ENCODE results near the gene TMEM88.
"Not testable (repeated sequence)": the region's sequence is repeated elsewhere in the genome, so short reads cannot be mapped to it uniquely, and the experiment has no call there.

Gene TMEM88

GRCh38 chr17:7854851-7855659 lies at the start of gene TMEM88:
TSS of gene TMEM88 (plus strand) at chr17:7855066. CDS start at chr17:7855075, 9 bp downstream.
- DNase-seq, result peak; percentile 33

GRCh38 chr17:7806587-7806986 lies 48.3 kb upstream of the TMEM88 start:
- DNase-seq, result no peak

GRCh38 chr17:7807206-7807605 lies 47.7 kb upstream of the TMEM88 start:
- DNase-seq, result no peak

GRCh38 chr17:7809086-7809790 lies 45.6 kb upstream of the TMEM88 start:
- DNase-seq, result no peak

GRCh38 chr17:7809791-7810343 lies 45.0 kb upstream of the TMEM88 start:
- not testable (repeated sequence) for DNase-seq

GRCh38 chr17:7811251-7811650 lies 43.6 kb upstream of the TMEM88 start:
- no peak for DNase-seq

GRCh38 chr17:7814969-7815368 lies 39.9 kb upstream of the TMEM88 start:
- no peak for DNase-seq

- DNase-seq, result no peak
These were observed 37.8 kb upstream of the TMEM88 start for GRCh38 chr17:7816926-7817642.

GRCh38 chr17:7817643-7817964 lies 37.3 kb upstream of the TMEM88 start:
- DNase-seq, result no peak

- DNase-seq, result no peak
These were observed 36.8 kb upstream of the TMEM88 start for GRCh38 chr17:7818026-7818425.

GRCh38 chr17:7818746-7819645 lies 35.9 kb upstream of the TMEM88 start:
- no peak for DNase-seq

GRCh38 chr17:7820231-7820630 lies 34.6 kb upstream of the TMEM88 start:
- DNase-seq, result no peak

- DNase-seq, result no peak
These were observed 32.7 kb upstream of the TMEM88 start for GRCh38 chr17:7822126-7822525.

GRCh38 chr17:7823581-7824001 lies 31.3 kb upstream of the TMEM88 start:
- no peak for DNase-seq

GRCh38 chr17:7824021-7824924 lies 30.6 kb upstream of the TMEM88 start:
- DNase-seq, result no peak

- DNase-seq, result no peak
These were observed 29.5 kb upstream of the TMEM88 start for GRCh38 chr17:7825206-7825990.

- DNase-seq, result no peak
These were observed 24.2 kb upstream of the TMEM88 start for GRCh38 chr17:7830616-7831015.

GRCh38 chr17:7831233-7831632 lies 23.6 kb upstream of the TMEM88 start:
- DNase-seq, result no peak

- DNase-seq, result no peak
These were observed 22.4 kb upstream of the TMEM88 start for GRCh38 chr17:7832431-7832830.

GRCh38 chr17:7833011-7833794 lies 21.7 kb upstream of the TMEM88 start:
- no peak for DNase-seq
